ENCODE measurements around the gene SYT2. TPM values are rescaled to one million over a fixed set of nuclear protein-coding genes. Genes with fewer than 3 reads are reported as not detected.
A peak's percentile ranks its signal among the peaks of the same experiment; 100 is the strongest.
"Not testable (repeated sequence)": the region's sequence is repeated elsewhere in the genome, so short reads cannot be mapped to it uniquely, and the experiment has no call there.

Gene SYT2
- total and polyA plus RNA-seq, 10 of the 15 experiments (the other 5 are each of a cell fraction or from before 2014, with no cell fraction given) = not detected

GRCh38 chr1:202556037-202556436, 154.2 kb downstream of the SYT2 start:
- ATAC-seq; H3K4me2 ChIP-seq (ENCODE audit: control insufficient read depth, insufficient read depth); BruUV-seq (replicated peaks); H3K27ac ChIP-seq (ENCODE audit: control insufficient read depth, insufficient read depth); H3K9ac ChIP-seq (ENCODE audit: control insufficient read depth, insufficient read depth, low read length); H3K36me3 ChIP-seq (ENCODE audit: control insufficient read depth in 2 of 2, insufficient read depth in 2 of 2, low read length in 1 of 2); H4K20me1 ChIP-seq (ENCODE audit: control insufficient read depth, insufficient read depth); H2AFZ ChIP-seq (ENCODE audit: control insufficient read depth, low read depth, low read length); DNase-seq (ENCODE audit: low read depth, low spot score); RAD21 ChIA-PET (ENCODE audit: unreplicated experiment); in situ Hi-C loops (cut with MboI); H3K27me3 ChIP-seq (replicated peaks in 1 of 2; ENCODE audit: control insufficient read depth in 2 of 2, insufficient read depth in 2 of 2, low read length in 1 of 2); H3K4me3 ChIP-seq; H3K4me1 ChIP-seq (ENCODE audit: control insufficient read depth, insufficient read depth, low read length); H3K79me2 ChIP-seq (ENCODE audit: control insufficient read depth, insufficient read depth, low read length); intact Hi-C loops (cut with micrococcal nuclease; ENCODE audit: unreplicated experiment); H3K9me3 ChIP-seq (replicated peaks; ENCODE audit: control insufficient read depth, insufficient read depth, low read length): not testable (repeated sequence)
- 99% methylated on average over 4 of the region's 4 CpGs for WGBS (ENCODE audit: insufficient coverage, insufficient replicate concordance, low lambda C conversion rate, missing lambda C conversion rate)
- ChIA-PET POLR2A (interaction anchor here (0.6 to 1.0 kb wide), 3 partner anchors 9 to 20 kb away, joined by 3 to 6 read pairs (median 3); no protein-coding TSS in a partner anchor), SMC1A (ENCODE audit: uncharacterized antibody, unreplicated experiment) (interaction anchor here (0.7 kb wide), 1 partner anchor 27 kb away, joined by 3 read pairs; no protein-coding TSS in a partner anchor), CTCF (interaction anchor here (1.0 kb wide), 1 partner anchor 19 kb away, joined by 3 read pairs; no protein-coding TSS in a partner anchor)
- peak; percentile 56 for FAIRE-seq

GRCh38 chr1:202554619-202555018, 155.6 kb downstream of the SYT2 start:
- H3K9ac ChIP-seq (ENCODE audit: control insufficient read depth, insufficient read depth, low read length); H2AFZ ChIP-seq (ENCODE audit: control insufficient read depth, low read depth, low read length); H3K79me2 ChIP-seq (ENCODE audit: control insufficient read depth, insufficient read depth, low read length); DNase-seq (ENCODE audit: low read depth, low spot score); H3K27ac ChIP-seq (ENCODE audit: control insufficient read depth, insufficient read depth); H3K4me2 ChIP-seq (ENCODE audit: control insufficient read depth, insufficient read depth); FAIRE-seq; H3K4me3 ChIP-seq; in situ Hi-C loops (cut with MboI); H3K36me3 ChIP-seq (ENCODE audit: control insufficient read depth in 2 of 2, insufficient read depth in 2 of 2, low read length in 1 of 2); H3K4me1 ChIP-seq (ENCODE audit: control insufficient read depth, insufficient read depth, low read length); H3K27me3 ChIP-seq (replicated peaks in 1 of 2; ENCODE audit: control insufficient read depth in 2 of 2, insufficient read depth in 2 of 2, low read length in 1 of 2); BruUV-seq (replicated peaks); H3K9me3 ChIP-seq (replicated peaks; ENCODE audit: control insufficient read depth, insufficient read depth, low read length); ATAC-seq; intact Hi-C loops (cut with micrococcal nuclease; ENCODE audit: unreplicated experiment); H4K20me1 ChIP-seq (ENCODE audit: control insufficient read depth, insufficient read depth): not testable (repeated sequence)
- ChIA-PET RAD21 (ENCODE audit: unreplicated experiment) (interaction anchor here (1.3 to 1.8 kb wide), 2 partner anchors 10 to 18 kb away, joined by 4 to 11 read pairs; no protein-coding TSS in a partner anchor), POLR2A (interaction anchor here (1.6 kb wide), 1 partner anchor 8 kb away, joined by 8 read pairs; no protein-coding TSS in a partner anchor), SMC1A (ENCODE audit: uncharacterized antibody, unreplicated experiment) (interaction anchor here (1.3 to 3.8 kb wide), 4 partner anchors 9 to 52 kb away, joined by 3 to 38 read pairs (median 7); no protein-coding TSS in a partner anchor), CTCF (interaction anchor here (0.8 to 1.6 kb wide), 4 partner anchors 10 to 26 kb away, joined by 3 to 4 read pairs (median 3); no protein-coding TSS in a partner anchor)
- 96% methylated on average over 4 of the region's 4 CpGs for WGBS (ENCODE audit: insufficient coverage, insufficient replicate concordance, low lambda C conversion rate, missing lambda C conversion rate)
